GM19099 (cell line): ENCODE data around the gene ARMCX4.

ENCODE experiments used
- POLR2A ChIP-seq: IDR thresholded peaks from 3 replicates; pipeline ENCODE4 v1.6.1; 2011; ENCODE audit warnings: low read depth; ENCODE audit not compliant: insufficient read length; ENCODE audit errors: extremely low read depth

Gene ARMCX4

DNA sequence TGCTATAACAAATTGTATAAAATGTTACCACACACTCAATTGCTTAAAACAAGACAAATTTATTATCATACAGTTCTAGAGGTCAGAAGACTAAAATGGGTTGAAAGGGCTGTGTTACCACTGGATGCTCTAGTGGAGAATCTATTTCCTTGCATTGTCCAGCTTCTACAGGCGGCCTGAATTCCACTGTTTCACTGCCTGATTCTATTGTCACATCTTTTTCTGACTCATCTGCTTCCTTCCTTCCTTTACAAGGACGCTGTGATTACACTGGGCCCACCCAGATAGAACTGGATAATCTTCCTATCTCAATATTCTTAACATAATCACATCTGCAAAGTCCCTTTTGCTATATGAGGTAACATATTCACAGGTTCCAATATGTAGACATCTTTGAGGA lies 45.7 kb downstream of the ARMCX4 start:
- TF ChIP-seq POLR2A: no peak
